Measurements from ENCODE around the gene TSHZ2. TPM values are rescaled to one million over a fixed set of nuclear protein-coding genes. Genes with fewer than 3 reads are reported as not detected.

Gene TSHZ2
- total and polyA plus RNA-seq, 2 donors (not counting 3 experiments of a cell fraction or from before 2014, with no cell fraction given) = not detected

DNA sequence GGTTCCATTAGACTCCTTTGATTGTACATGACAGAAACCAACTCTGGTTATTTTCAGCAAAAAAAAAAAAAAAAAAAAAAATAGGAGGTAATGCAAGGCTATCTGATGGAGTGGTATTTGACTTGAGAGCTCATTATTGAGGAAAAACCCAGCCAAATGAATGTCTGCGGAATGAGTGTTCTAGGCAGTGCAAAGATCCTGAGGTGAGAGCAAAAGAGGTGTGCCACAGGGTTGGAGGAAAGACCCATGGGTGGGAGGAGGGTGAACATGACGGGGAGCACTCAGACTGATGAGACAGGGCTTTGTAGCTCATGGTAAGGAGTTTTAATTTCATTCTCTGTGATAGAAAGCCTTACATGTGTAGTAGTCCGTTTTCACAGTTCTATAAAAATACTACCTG lies 188.9 kb downstream of the TSHZ2 start:
- Histone ChIP-seq H2AFZ (ENCODE audit: low read depth, low read length) (no peak overlapping the region), H3K9me1 (replicated peaks; ENCODE audit: control insufficient read depth, extremely low read depth, insufficient read depth, low read length) (no peaks in the 10 kb centered on the region), H3K27ac (ENCODE audit: insufficient read depth, low read depth, low read length) (no peak overlapping the region), H3K4me3 (replicated peaks in 1 of 3; ENCODE audit: insufficient read depth in 1 of 3, low read depth in 1 of 3, low read length in 3 of 3) (no peak overlapping the region), H3K27me3 (ENCODE audit: control insufficient read depth in 2 of 2, insufficient read depth in 2 of 2, low read length in 2 of 2) (no peaks in the 10 kb centered on the region), H4K20me1 (replicated peaks; ENCODE audit: control insufficient read depth, extremely low read depth, insufficient read depth, low read length) (no peaks in the 10 kb centered on the region), H3K79me2 (ENCODE audit: control insufficient read depth, insufficient read depth, low read length) (no peaks in the 10 kb centered on the region), H3K36me3 (ENCODE audit: control insufficient read depth in 2 of 2, extremely low read depth in 1 of 2, insufficient read depth in 2 of 2, low read length in 2 of 2) (no peaks in the 10 kb centered on the region), H3K9ac (replicated peaks; ENCODE audit: extremely low read depth, insufficient read depth, low read length) (no peak overlapping the region), H3K9me3 (replicated peaks; ENCODE audit: control insufficient read depth, insufficient read depth, low read length) (no peaks in the 10 kb centered on the region), H3K4me1 (ENCODE audit: control insufficient read depth, extremely low read depth, insufficient read depth, low read length) (no peaks in the 10 kb centered on the region), H3K4me2 (ENCODE audit: insufficient read depth, low read length) (no peak overlapping the region)
- ChIA-PET CTCF (no interaction called here), POLR2A (no interaction called here)
- intact Hi-C loops (cut with micrococcal nuclease) = no loop called here
- dilution Hi-C loops (cut with MboI; ENCODE audit: extremely low pct_ligation_motif_present, low sequenced_read_pairs) = no loop called here
- no TSS peak for BruUV-seq (replicated peaks)
- no peak for DNase-seq (ENCODE audit: low read depth, low spot score)
- TF ChIP-seq JUN (IDR thresholded peaks at IDR 0.05; ENCODE audit: borderline replicate concordance, insufficient read depth, insufficient read length, low read depth) (no peak), GATA2 (IDR thresholded peaks at IDR 0.05; ENCODE audit: insufficient read depth, insufficient read length, low read depth, low read length) (no peak), MYC (IDR thresholded peaks at IDR 0.05; ENCODE audit: low read depth, low read length) (no peak), POLR2A (IDR thresholded peaks at IDR 0.05; ENCODE audit: low read depth, low read length) (no peak), MAX (IDR thresholded peaks at IDR 0.05; ENCODE audit: insufficient read depth, insufficient read length) (no peak), EZH2 (IDR thresholded peaks at IDR 0.05; ENCODE audit: borderline replicate concordance, low read depth, low read length, severe bottlenecking) (no peak), FOS (IDR thresholded peaks at IDR 0.05; ENCODE audit: borderline replicate concordance, insufficient read depth, low read length) (no peak), POLR2AphosphoS5 (IDR thresholded peaks at IDR 0.05; ENCODE audit: insufficient read depth, low read depth, low read length) (no peak)
- TF ChIP-seq, protein P1, sequence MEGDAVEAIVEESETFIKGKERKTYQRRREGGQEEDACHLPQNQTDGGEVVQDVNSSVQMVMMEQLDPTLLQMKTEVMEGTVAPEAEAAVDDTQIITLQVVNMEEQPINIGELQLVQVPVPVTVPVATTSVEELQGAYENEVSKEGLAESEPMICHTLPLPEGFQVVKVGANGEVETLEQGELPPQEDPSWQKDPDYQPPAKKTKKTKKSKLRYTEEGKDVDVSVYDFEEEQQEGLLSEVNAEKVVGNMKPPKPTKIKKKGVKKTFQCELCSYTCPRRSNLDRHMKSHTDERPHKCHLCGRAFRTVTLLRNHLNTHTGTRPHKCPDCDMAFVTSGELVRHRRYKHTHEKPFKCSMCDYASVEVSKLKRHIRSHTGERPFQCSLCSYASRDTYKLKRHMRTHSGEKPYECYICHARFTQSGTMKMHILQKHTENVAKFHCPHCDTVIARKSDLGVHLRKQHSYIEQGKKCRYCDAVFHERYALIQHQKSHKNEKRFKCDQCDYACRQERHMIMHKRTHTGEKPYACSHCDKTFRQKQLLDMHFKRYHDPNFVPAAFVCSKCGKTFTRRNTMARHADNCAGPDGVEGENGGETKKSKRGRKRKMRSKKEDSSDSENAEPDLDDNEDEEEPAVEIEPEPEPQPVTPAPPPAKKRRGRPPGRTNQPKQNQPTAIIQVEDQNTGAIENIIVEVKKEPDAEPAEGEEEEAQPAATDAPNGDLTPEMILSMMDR (IDR thresholded peaks at IDR 0.05; ENCODE audit: extremely low read depth in 1 of 2, insufficient read depth in 1 of 2, low read depth in 1 of 2, low read length in 2 of 2) = no peak
- FAIRE-seq = no peak
